Glutamatergic neuron (in vitro differentiated cells): ENCODE data around the gene NRXN3. TPM values are rescaled to one million over a fixed set of nuclear protein-coding genes. Genes with fewer than 3 reads are reported as not detected.

Experiments
- DNase-seq: peaks from one replicate; pipeline ENCODE4 v3.0.0; 2022
- H3K27ac Mint-ChIP-seq: one replicate; pipeline ENCODE4 v1.8.0; 2020; ENCODE audit warnings: mild to moderate bottlenecking, mixed read lengths, inconsistent platforms; ENCODE audit not compliant: unreplicated experiment
- H3K27me3 Mint-ChIP-seq: one replicate; pipeline ENCODE4 v1.8.0; 2020; ENCODE audit warnings: mild to moderate bottlenecking, moderate library complexity, mixed read lengths, inconsistent platforms; ENCODE audit not compliant: unreplicated experiment
- H3K36me3 Mint-ChIP-seq: one replicate; pipeline ENCODE4 v1.8.0; 2020; ENCODE audit warnings: mild to moderate bottlenecking, mixed read lengths, inconsistent platforms; ENCODE audit not compliant: unreplicated experiment
- H3K4me1 Mint-ChIP-seq: one replicate; pipeline ENCODE4 v1.8.0; 2020; ENCODE audit warnings: mild to moderate bottlenecking, low read depth, mixed read lengths, inconsistent platforms; ENCODE audit not compliant: unreplicated experiment
- H3K4me3 Mint-ChIP-seq: one replicate; pipeline ENCODE4 v1.8.0; 2020; ENCODE audit warnings: mild to moderate bottlenecking, mixed read lengths, inconsistent platforms; ENCODE audit not compliant: unreplicated experiment
- H3K9me3 Mint-ChIP-seq: one replicate; pipeline ENCODE4 v1.8.0; 2020; ENCODE audit warnings: mild to moderate bottlenecking, moderate library complexity, mixed read lengths, inconsistent platforms; ENCODE audit not compliant: unreplicated experiment
- total RNA-seq: library from RNA; stranded (reverse); fragmentation: NEBNext Ultra II Directional; extraction: Animal tissue kit (Norgen Biotek cat#: 25700); gene quantifications from one replicate; pipeline ENCODE4 v1.2.1, GENCODE V29; 2021; ENCODE audit not compliant: unreplicated experiment
- TF ChIP-seq, protein P1 (sequence below): fragments of 200-600 bp; sonication (generic); IDR thresholded peaks from one replicate; pipeline ENCODE4 v1.5.0; 2021; ENCODE audit not compliant: partially characterized antibody, unreplicated experiment

The NRXN3 gene
- total RNA-seq, 1 donor from 2014 or later: 1.2 TPM

DNA sequence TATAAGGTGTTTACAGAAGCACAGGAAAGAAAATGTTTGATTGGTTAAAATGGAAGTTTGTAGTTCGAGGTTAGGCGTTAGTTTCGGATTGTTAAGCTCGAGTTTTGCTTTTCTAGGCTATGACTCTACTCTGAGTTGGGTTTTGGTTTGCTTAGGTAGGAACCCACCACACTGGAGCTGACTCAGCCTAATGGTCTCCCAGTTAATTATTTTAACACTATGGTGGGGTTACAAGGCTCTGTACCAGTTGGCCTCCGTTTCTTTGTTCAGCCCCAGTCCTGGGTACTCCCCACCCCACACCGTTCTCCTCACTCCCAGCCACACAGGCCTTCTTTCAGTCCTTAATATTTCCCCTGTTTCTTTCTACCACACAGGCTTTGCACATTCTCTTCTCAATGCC, 583.9 kb downstream of the NRXN3 start:
- Mint-ChIP-seq H3K27me3 (peaks cover 2% of the 10 kb centered on the region), H3K9me3 (no peaks in the 10 kb centered on the region), H3K4me3 (no peak overlapping the region), H3K27ac (no peak overlapping the region), H3K36me3 (no peaks in the 10 kb centered on the region), H3K4me1 (peaks cover 2% of the 10 kb centered on the region)
- no peak for DNase-seq
- TF ChIP-seq, protein P1, sequence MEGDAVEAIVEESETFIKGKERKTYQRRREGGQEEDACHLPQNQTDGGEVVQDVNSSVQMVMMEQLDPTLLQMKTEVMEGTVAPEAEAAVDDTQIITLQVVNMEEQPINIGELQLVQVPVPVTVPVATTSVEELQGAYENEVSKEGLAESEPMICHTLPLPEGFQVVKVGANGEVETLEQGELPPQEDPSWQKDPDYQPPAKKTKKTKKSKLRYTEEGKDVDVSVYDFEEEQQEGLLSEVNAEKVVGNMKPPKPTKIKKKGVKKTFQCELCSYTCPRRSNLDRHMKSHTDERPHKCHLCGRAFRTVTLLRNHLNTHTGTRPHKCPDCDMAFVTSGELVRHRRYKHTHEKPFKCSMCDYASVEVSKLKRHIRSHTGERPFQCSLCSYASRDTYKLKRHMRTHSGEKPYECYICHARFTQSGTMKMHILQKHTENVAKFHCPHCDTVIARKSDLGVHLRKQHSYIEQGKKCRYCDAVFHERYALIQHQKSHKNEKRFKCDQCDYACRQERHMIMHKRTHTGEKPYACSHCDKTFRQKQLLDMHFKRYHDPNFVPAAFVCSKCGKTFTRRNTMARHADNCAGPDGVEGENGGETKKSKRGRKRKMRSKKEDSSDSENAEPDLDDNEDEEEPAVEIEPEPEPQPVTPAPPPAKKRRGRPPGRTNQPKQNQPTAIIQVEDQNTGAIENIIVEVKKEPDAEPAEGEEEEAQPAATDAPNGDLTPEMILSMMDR: no peak

GRCh38 chr14:78758333-78758732, 588.2 kb downstream of the NRXN3 start:
- TF ChIP-seq, protein P1: peak; percentile 88
- Mint-ChIP-seq H3K9me3 (no peaks in the 10 kb centered on the region), H3K27me3 (peaks cover 2% of the 10 kb centered on the region), H3K36me3 (no peaks in the 10 kb centered on the region), H3K4me1 (peaks cover 2% of the 10 kb centered on the region), H3K4me3 (no peak overlapping the region), H3K27ac (no peak overlapping the region)
- no peak for DNase-seq

DNA sequence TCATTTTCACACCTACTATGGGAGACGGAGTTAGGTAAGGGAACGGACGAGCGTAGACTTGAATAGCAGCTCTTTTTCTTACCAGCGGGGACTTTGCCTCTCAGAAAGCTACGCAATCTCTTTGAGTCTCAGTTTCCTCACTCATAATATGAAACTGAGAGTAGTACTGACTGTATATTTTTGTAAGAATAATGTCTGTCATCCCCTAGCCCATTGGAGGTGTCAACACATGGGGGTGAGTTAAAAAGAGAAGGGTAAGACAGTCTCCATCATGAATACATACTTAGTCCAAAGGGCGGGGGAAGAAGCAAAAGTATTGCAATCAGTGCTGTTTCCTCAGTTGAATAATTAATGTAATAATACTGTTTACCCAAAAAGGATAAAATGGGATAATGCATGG, 592.2 kb downstream of the NRXN3 start:
- peaks cover 2% of the 10 kb centered on the region for H3K4me1 Mint-ChIP-seq
- no peaks in the 10 kb centered on the region for H3K27me3 Mint-ChIP-seq
- H3K36me3 Mint-ChIP-seq: no peaks in the 10 kb centered on the region
- no peaks in the 10 kb centered on the region for H3K9me3 Mint-ChIP-seq
- H3K4me3 Mint-ChIP-seq: no peak overlapping the region
- TF ChIP-seq, protein P1: no peak
- no peak for DNase-seq
- H3K27ac Mint-ChIP-seq: no peak overlapping the region

GRCh38 chr14:78763746-78764145, 593.6 kb downstream of the NRXN3 start:
- Mint-ChIP-seq H3K36me3 (no peaks in the 10 kb centered on the region), H3K4me3 (no peak overlapping the region), H3K27me3 (no peaks in the 10 kb centered on the region), H3K4me1 (no peaks in the 10 kb centered on the region), H3K9me3 (no peaks in the 10 kb centered on the region), H3K27ac (no peak overlapping the region)
- TF ChIP-seq, protein P1: no peak
- DNase-seq: no peak

DNA sequence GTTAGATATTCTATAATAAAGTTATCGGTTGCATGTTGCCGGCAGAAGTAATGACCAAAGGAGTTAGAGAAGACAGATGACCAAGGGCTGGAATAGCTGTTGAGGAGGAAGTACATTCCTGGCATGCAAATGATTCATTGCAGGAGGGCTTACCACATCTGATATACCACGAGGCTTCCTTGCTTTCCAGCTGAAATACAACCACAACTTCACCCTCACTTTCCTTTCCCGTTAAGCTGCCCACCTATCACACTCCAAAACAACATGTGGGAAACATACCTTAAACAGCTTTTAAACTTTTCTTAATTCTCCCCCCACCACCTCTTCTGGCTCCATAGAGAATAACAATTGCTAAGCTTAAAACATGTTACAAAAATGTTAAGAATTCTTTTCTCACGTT, 594.1 kb downstream of the NRXN3 start:
- no peak for DNase-seq
- no peak overlapping the region for H3K27ac Mint-ChIP-seq
- TF ChIP-seq, protein P1: no peak

More for the DNA sequence above, 594.1 kb downstream of the NRXN3 start:
- Mint-ChIP-seq H3K4me1 (no peaks in the 10 kb centered on the region), H3K9me3 (no peaks in the 10 kb centered on the region), H3K4me3 (no peak overlapping the region), H3K36me3 (no peaks in the 10 kb centered on the region), H3K27me3 (no peaks in the 10 kb centered on the region)
